Head of caudate nucleus (tissue), 42 donors: ENCODE data around the gene GAD1.

Experiments
- DNase-seq, 42 donors: peaks; one replicate each; pipeline versions ENCODE4 v3.0.0 to v3.0.0-alpha.2; 2020 to 2021; ENCODE audit warnings: mixed read lengths in 7 of 42
- intact Hi-C: fragments of 100-400 bp; cut with DNase I; formaldehyde crosslinking; loops from one replicate; pipeline ENCODE4 v1.15.0; 2022

GAD1 gene

GRCh38 chr2:170815746-170816503 lies 762 bp upstream of the GAD1 start:
- intact Hi-C loops: loop anchor here (5.0 to 10.0 kb wide), 2 partner anchors 441 to 579 kb away; no protein-coding TSS in a partner anchor
- peak in 39 of 42 donors; percentile 51 to 87 (median 74) for DNase-seq

GRCh38 chr2:170817093-170818035 lies 677 bp downstream of the GAD1 start:
- DNase-seq: peak in 33 of 42 donors; percentile 37 to 79 (median 61)

GRCh38 chr2:170818036-170818751 lies 1.5 kb downstream of the GAD1 start:
- intact Hi-C loops: loop anchor here (5.0 to 10.0 kb wide), 2 partner anchors 443 to 581 kb away; no protein-coding TSS in a partner anchor
- DNase-seq: peak in 24 of 42 donors; percentile 20 to 62 (median 50)

More at GRCh38 chr2:170817093-170818035, 677 bp downstream of the GAD1 start:
- intact Hi-C loops: loop anchor here (5.0 to 10.0 kb wide), 2 partner anchors 443 to 580 kb away; no protein-coding TSS in a partner anchor

- intact Hi-C loops: loop anchor here (5.0 to 10.0 kb wide), 2 partner anchors 444 to 582 kb away; no protein-coding TSS in a partner anchor
- DNase-seq: no peak
These were observed 2.2 kb downstream of the GAD1 start for GRCh38 chr2:170818752-170819470.

GRCh38 chr2:170819680-170820664 lies 3.3 kb downstream of the GAD1 start:
- intact Hi-C loops: loop anchor here (5.0 to 10.0 kb wide), 2 partner anchors 445 to 583 kb away; no protein-coding TSS in a partner anchor
- no peak for DNase-seq

GRCh38 chr2:170820757-170821530 lies 4.3 kb downstream of the GAD1 start:
- DNase-seq: peak in 1 of 42 donors; percentile 43
- intact Hi-C loops: no loop called here

- no peak for DNase-seq
- intact Hi-C loops: no loop called here
These were observed 5.0 kb downstream of the GAD1 start for GRCh38 chr2:170821531-170822289.

GRCh38 chr2:170822290-170823087 lies 5.8 kb downstream of the GAD1 start:
- intact Hi-C loops: no loop called here
- DNase-seq: peak in 27 of 42 donors; percentile 26 to 77 (median 56)

GRCh38 chr2:170823088-170823897 lies 6.6 kb downstream of the GAD1 start:
- intact Hi-C loops: no loop called here

GRCh38 chr2:170823898-170824215 lies 7.2 kb downstream of the GAD1 start:
- intact Hi-C loops: no loop called here
- DNase-seq: no peak

More at GRCh38 chr2:170823088-170823897, 6.6 kb downstream of the GAD1 start:
- DNase-seq: peak in 11 of 42 donors; percentile 5 to 53 (median 34)

- intact Hi-C loops: no loop called here
- no peak for DNase-seq
These were observed 7.9 kb downstream of the GAD1 start for GRCh38 chr2:170824526-170825015.

GRCh38 chr2:170827841-170828532 lies 11.3 kb downstream of the GAD1 start:
- intact Hi-C loops: no loop called here
- no peak for DNase-seq

GRCh38 chr2:170828533-170828916 lies 11.8 kb downstream of the GAD1 start:
- intact Hi-C loops: no loop called here
- DNase-seq: no peak
